SK-N-SH (cell line): ENCODE measurements around the gene SLC2A9. TPM values are rescaled to one million over a fixed set of nuclear protein-coding genes. Genes with fewer than 3 reads are reported as not detected.

ENCODE experiments used
- CTCF ChIA-PET: fragments of 300-600, 350-600 bp; formaldehyde crosslinking; extraction: SDS; loops from one replicate; lab custom pipeline; 2021; lab: Yijun Ruan, JAX
- POLR2A ChIA-PET: fragments of 350-600 bp; sonication (Branson Sonifier 250); formaldehyde crosslinking; extraction: SDS; loops from one replicate; lab custom pipeline; 2020; ENCODE audit warnings: antibody characterized with exemption, inconsistent platforms; lab: Yijun Ruan, JAX
- DNase-seq: peaks from one replicate; pipeline ENCODE4 v3.0.0; 2012
- H2AFZ ChIP-seq: fragments of 200-600 bp; sonication (generic); 2 replicates; pipeline ENCODE4 v1.8.1; 2016; ENCODE audit warnings: antibody characterized with exemption, mild to moderate bottlenecking, low read depth
- H3F3A ChIP-seq: fragments of 200-600 bp; sonication (generic); replicated peaks from 2 replicates; pipeline ENCODE3; 2016; ENCODE audit warnings: antibody characterized with exemption, mild to moderate bottlenecking; ENCODE audit not compliant: insufficient read depth
- H3K27ac ChIP-seq, 2 experiments: fragments of 200-500 bp in 1 of 2; fragments of 200-600 bp in 1 of 2; sonication (Bioruptor generic) in 1 of 2; sonication (generic), shearing (Covaris generic) in 1 of 2; 2 replicates each; pipeline versions ENCODE4 v1.5.1 to v1.6.1; 2014 to 2016; ENCODE audit warnings: low read depth in 2 of 2, inconsistent platforms in 1 of 2, low read length in 1 of 2, mild to moderate bottlenecking in 1 of 2, mixed read lengths in 1 of 2
- H3K27me3 ChIP-seq: fragments of 200-600 bp; sonication (generic), shearing (Covaris generic); 2 replicates; pipeline ENCODE4 v1.6.1; 2016; ENCODE audit warnings: mixed run types; ENCODE audit not compliant: insufficient read depth
- H3K36me3 ChIP-seq, 2 experiments: fragments of 200-500 bp in 1 of 2; fragments of 200-600 bp in 1 of 2; sonication (Bioruptor generic) in 1 of 2; sonication (generic) in 1 of 2; replicated peaks in 1 of 2; 2 replicates each; pipeline versions ENCODE3 to v1.5.1; 2014 to 2016; ENCODE audit warnings: low read length in 1 of 2, mild to moderate bottlenecking in 1 of 2; ENCODE audit not compliant: insufficient read depth in 2 of 2, control insufficient read depth in 1 of 2
- H3K4me1 ChIP-seq, 2 experiments: fragments of 200-500 bp in 1 of 2; fragments of 200-600 bp in 1 of 2; sonication (Bioruptor generic) in 1 of 2; sonication (generic), shearing (Covaris generic) in 1 of 2; 2 replicates each; pipeline versions ENCODE4 v1.5.1 to v1.6.1; 2014 to 2016; ENCODE audit warnings: low read depth in 1 of 2, low read length in 1 of 2, mixed run types in 1 of 2; ENCODE audit not compliant: insufficient read depth in 2 of 2, control insufficient read depth in 1 of 2
- H3K4me2 ChIP-seq: fragments of 200-600 bp; sonication (generic), shearing (Covaris generic); 2 replicates; pipeline ENCODE4 v1.6.1; 2017; ENCODE audit warnings: mixed run types
- H3K4me3 ChIP-seq, 2 experiments: fragments of 200-500 bp in 1 of 2; fragments of 200-600 bp in 1 of 2; sonication (Bioruptor generic) in 1 of 2; sonication (generic), shearing (Covaris generic) in 1 of 2; 2 replicates each; pipeline versions ENCODE4 v1.5.1 to v1.8.1; 2014 to 2016; ENCODE audit warnings: low read depth in 2 of 2, inconsistent platforms in 1 of 2, low read length in 1 of 2, mild to moderate bottlenecking in 1 of 2, mixed read lengths in 1 of 2, moderate library complexity in 1 of 2
- H3K79me2 ChIP-seq: fragments of 200-600 bp; sonication (generic); 2 replicates; pipeline ENCODE4 v1.8.1; 2017; ENCODE audit warnings: mild to moderate bottlenecking; ENCODE audit not compliant: insufficient read depth
- H3K9ac ChIP-seq: fragments of 200-600 bp; sonication (generic); 2 replicates; pipeline ENCODE4 v1.6.1; 2017; ENCODE audit warnings: mixed run types
- H3K9me2 ChIP-seq: fragments of 200-600 bp; sonication (generic); 2 replicates; pipeline ENCODE4 v1.6.1; 2017; ENCODE audit warnings: mixed run types
- H3K9me3 ChIP-seq: fragments of 200-600 bp; sonication (generic); 2 replicates; pipeline ENCODE4 v1.6.1; 2017; ENCODE audit warnings: mixed run types, mild to moderate bottlenecking, moderate library complexity
- H4K20me1 ChIP-seq: fragments of 200-600 bp; sonication (generic); 2 replicates; pipeline ENCODE4 v1.6.1; 2017; ENCODE audit warnings: mild to moderate bottlenecking, mixed run types; ENCODE audit not compliant: insufficient read depth
- CHD2 ChIP-seq: fragments of 150-350 bp; IDR thresholded peaks from 2 replicates; pipeline ENCODE4 v1.6.1; 2018; ENCODE audit warnings: low read length; ENCODE audit not compliant: partially characterized antibody
- FOSL2 ChIP-seq: IDR thresholded peaks from 2 replicates; pipeline ENCODE4 v1.4.0; 2012; ENCODE audit warnings: low read depth, mild to moderate bottlenecking, moderate library complexity, borderline replicate concordance
- GABPA ChIP-seq: IDR thresholded peaks from 2 replicates; pipeline ENCODE4 v1.4.0; 2012; ENCODE audit warnings: low read depth, mild to moderate bottlenecking
- MEF2A ChIP-seq: IDR thresholded peaks from 2 replicates; pipeline ENCODE4 v1.4.0; 2012; ENCODE audit warnings: low read depth, borderline replicate concordance
- POLR2AphosphoS5 ChIP-seq: IDR thresholded peaks from 2 replicates; pipeline ENCODE4 v1.6.1; 2012; ENCODE audit warnings: low read depth, low read length
- RCOR1 ChIP-seq: fragments of 150-350 bp; IDR thresholded peaks from 2 replicates; pipeline ENCODE4 v1.6.1; 2017; ENCODE audit warnings: antibody characterized with exemption, low read length
- RXRA ChIP-seq: IDR thresholded peaks from 2 replicates; pipeline ENCODE4 v1.4.0; 2012; ENCODE audit warnings: low read depth, mild to moderate bottlenecking, borderline replicate concordance
- SIN3A ChIP-seq: IDR thresholded peaks from 2 replicates; pipeline ENCODE4 v1.6.1; 2012; ENCODE audit warnings: low read depth, mild to moderate bottlenecking, low read length, moderate library complexity, borderline replicate concordance
- TAF1 ChIP-seq: IDR thresholded peaks from 2 replicates; pipeline ENCODE4 v1.6.1; 2012; ENCODE audit warnings: low read depth, mild to moderate bottlenecking, low read length, moderate library complexity, borderline replicate concordance
- YY1 ChIP-seq: IDR thresholded peaks from 2 replicates; pipeline ENCODE4 v1.4.0; 2012; ENCODE audit warnings: low read depth, mild to moderate bottlenecking
- WGBS: methylation state at CpG from one replicate; pipeline ENCODE4 v1.1.6; 2017; ENCODE audit warnings: low lambda C conversion rate; 5-methylcytosine and 5-hydroxymethylcytosine counted together
- polyA plus RNA-seq, 3 experiments: library from polyadenylated mRNA; depleted of rRNA; stranded (reverse); fragments of >200 nt; gene quantifications; 2 replicates each; pipeline ENCODE4 v1.2.3, GENCODE V29; 2012
- TF ChIP-seq, protein P1 (sequence below): fragments of 150-350 bp; IDR thresholded peaks from 2 replicates; pipeline ENCODE4 v1.6.1; 2016; ENCODE audit warnings: mild to moderate bottlenecking, low read depth, low read length
- TF ChIP-seq, protein P2 (sequence below): fragments of 200-600 bp; sonication (generic); IDR thresholded peaks from 2 replicates; pipeline ENCODE4 v1.6.1; 2017; ENCODE audit warnings: antibody characterized with exemption, mild to moderate bottlenecking, moderate library complexity
- TF ChIP-seq, protein P3 (sequence below): IDR thresholded peaks from 2 replicates; pipeline ENCODE4 v1.6.1; 2012; ENCODE audit warnings: mild to moderate bottlenecking, low read depth, low read length, moderate library complexity
- TF ChIP-seq, protein P4 (sequence below): IDR thresholded peaks from 2 replicates; pipeline ENCODE4 v1.4.0; 2012; ENCODE audit warnings: low read depth, borderline replicate concordance
- TF ChIP-seq, protein P5 (sequence below): IDR thresholded peaks from 2 replicates; pipeline ENCODE4 v1.4.0; 2012; ENCODE audit warnings: low read depth, borderline replicate concordance

SLC2A9 gene
- polyA plus RNA-seq, 1 of the 3 experiments (the other 2 are of a cell fraction) = not detected

DNA sequence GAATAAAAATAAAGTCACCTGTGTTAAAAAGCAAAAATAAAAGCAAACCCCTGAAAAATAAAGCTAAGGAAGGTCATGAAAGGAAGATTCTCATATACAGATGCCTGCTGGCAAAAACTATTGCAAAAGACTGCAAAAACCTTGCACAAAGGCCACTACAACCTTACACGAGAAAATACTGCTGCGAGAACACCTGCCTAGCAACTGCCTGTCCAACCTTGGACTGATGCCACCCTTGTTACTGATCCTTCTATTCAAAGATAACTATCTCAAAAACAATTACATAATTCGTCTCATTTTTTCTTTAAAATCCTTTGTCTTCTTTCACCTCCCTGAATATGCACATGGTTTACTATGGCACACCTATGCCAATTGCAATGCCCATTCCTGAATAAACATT lies 49.6 kb downstream of the SLC2A9 start (continued):
- TF ChIP-seq RXRA (no peak), MEF2A (no peak)
- TF ChIP-seq, protein P1, sequence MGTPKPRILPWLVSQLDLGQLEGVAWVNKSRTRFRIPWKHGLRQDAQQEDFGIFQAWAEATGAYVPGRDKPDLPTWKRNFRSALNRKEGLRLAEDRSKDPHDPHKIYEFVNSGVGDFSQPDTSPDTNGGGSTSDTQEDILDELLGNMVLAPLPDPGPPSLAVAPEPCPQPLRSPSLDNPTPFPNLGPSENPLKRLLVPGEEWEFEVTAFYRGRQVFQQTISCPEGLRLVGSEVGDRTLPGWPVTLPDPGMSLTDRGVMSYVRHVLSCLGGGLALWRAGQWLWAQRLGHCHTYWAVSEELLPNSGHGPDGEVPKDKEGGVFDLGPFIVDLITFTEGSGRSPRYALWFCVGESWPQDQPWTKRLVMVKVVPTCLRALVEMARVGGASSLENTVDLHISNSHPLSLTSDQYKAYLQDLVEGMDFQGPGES = no peak

DNA sequence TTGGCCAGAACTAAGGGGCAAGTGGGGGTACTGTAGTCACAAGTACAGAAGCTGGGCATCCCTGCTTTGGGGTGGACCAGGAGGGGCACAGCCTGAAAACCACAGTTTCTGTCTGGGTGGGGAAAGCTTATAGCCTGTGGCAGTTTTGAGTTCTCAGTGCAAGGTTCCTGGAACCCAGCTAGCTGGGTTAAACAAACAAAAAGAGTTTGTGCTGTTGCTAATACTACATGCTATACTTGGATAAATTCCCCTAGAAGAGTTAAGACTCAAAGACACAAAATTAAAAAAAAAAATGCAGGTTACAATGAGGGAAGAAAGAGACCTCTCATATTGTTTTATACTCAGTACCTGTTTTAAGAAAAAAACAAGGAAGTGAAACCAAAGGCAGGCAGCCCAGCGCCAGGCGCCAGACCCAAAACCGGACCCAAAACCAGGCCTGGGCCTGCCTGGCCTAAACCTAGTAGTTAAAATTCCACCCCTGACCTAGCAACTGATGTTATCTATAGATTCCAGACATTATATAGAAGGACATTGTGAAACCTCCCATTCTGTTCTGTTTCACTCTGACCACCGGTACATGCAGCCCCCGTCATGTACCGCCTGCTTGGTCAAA lies 50.8 kb downstream of the SLC2A9 start:
- 77% methylated on average over 6 of the region's 6 CpGs for WGBS
- Histone ChIP-seq H2AFZ (no peak overlapping the region), H3K9me3 (peaks cover 8% of the 10 kb centered on the region; the same call in 1 of the 2 replicates), H3K27me3 (no peaks in the 10 kb centered on the region), H4K20me1 (no peaks in the 10 kb centered on the region), H3K4me3 (no peak overlapping the region), H3K27ac (no peak overlapping the region), H3K4me2 (no peak overlapping the region), H3K36me3 (no peaks in the 10 kb centered on the region), H3K9ac (no peak overlapping the region), H3K9me2 (peaks cover 4% of the 10 kb centered on the region; the same call in 1 of the 2 replicates), H3K79me2 (no peaks in the 10 kb centered on the region), H3K4me1 (no peaks in the 10 kb centered on the region), H3F3A (no peaks in the 10 kb centered on the region)
- no peak for DNase-seq
- ChIA-PET CTCF (interaction anchor here (0.9 to 1.2 kb wide), 2 partner anchors 45 to 94 kb away, joined by 3 to 4 read pairs; no protein-coding TSS in a partner anchor), POLR2A (no interaction called here)
- TF ChIP-seq POLR2AphosphoS5 = no peak
- TF ChIP-seq FOSL2 = no peak
- TF ChIP-seq RCOR1 = no peak
- TF ChIP-seq, protein P2, sequence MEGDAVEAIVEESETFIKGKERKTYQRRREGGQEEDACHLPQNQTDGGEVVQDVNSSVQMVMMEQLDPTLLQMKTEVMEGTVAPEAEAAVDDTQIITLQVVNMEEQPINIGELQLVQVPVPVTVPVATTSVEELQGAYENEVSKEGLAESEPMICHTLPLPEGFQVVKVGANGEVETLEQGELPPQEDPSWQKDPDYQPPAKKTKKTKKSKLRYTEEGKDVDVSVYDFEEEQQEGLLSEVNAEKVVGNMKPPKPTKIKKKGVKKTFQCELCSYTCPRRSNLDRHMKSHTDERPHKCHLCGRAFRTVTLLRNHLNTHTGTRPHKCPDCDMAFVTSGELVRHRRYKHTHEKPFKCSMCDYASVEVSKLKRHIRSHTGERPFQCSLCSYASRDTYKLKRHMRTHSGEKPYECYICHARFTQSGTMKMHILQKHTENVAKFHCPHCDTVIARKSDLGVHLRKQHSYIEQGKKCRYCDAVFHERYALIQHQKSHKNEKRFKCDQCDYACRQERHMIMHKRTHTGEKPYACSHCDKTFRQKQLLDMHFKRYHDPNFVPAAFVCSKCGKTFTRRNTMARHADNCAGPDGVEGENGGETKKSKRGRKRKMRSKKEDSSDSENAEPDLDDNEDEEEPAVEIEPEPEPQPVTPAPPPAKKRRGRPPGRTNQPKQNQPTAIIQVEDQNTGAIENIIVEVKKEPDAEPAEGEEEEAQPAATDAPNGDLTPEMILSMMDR = no peak
- TF ChIP-seq SIN3A = no peak
- TF ChIP-seq GABPA = no peak
- no peak for TF ChIP-seq YY1
- TF ChIP-seq MEF2A = no peak
- TF ChIP-seq, protein P3, sequence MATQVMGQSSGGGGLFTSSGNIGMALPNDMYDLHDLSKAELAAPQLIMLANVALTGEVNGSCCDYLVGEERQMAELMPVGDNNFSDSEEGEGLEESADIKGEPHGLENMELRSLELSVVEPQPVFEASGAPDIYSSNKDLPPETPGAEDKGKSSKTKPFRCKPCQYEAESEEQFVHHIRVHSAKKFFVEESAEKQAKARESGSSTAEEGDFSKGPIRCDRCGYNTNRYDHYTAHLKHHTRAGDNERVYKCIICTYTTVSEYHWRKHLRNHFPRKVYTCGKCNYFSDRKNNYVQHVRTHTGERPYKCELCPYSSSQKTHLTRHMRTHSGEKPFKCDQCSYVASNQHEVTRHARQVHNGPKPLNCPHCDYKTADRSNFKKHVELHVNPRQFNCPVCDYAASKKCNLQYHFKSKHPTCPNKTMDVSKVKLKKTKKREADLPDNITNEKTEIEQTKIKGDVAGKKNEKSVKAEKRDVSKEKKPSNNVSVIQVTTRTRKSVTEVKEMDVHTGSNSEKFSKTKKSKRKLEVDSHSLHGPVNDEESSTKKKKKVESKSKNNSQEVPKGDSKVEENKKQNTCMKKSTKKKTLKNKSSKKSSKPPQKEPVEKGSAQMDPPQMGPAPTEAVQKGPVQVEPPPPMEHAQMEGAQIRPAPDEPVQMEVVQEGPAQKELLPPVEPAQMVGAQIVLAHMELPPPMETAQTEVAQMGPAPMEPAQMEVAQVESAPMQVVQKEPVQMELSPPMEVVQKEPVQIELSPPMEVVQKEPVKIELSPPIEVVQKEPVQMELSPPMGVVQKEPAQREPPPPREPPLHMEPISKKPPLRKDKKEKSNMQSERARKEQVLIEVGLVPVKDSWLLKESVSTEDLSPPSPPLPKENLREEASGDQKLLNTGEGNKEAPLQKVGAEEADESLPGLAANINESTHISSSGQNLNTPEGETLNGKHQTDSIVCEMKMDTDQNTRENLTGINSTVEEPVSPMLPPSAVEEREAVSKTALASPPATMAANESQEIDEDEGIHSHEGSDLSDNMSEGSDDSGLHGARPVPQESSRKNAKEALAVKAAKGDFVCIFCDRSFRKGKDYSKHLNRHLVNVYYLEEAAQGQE = no peak
- no peak for TF ChIP-seq TAF1
- TF ChIP-seq, protein P4, sequence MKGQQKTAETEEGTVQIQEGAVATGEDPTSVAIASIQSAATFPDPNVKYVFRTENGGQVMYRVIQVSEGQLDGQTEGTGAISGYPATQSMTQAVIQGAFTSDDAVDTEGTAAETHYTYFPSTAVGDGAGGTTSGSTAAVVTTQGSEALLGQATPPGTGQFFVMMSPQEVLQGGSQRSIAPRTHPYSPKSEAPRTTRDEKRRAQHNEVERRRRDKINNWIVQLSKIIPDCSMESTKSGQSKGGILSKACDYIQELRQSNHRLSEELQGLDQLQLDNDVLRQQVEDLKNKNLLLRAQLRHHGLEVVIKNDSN = no peak
- no peak for TF ChIP-seq CHD2
- TF ChIP-seq, protein P5, sequence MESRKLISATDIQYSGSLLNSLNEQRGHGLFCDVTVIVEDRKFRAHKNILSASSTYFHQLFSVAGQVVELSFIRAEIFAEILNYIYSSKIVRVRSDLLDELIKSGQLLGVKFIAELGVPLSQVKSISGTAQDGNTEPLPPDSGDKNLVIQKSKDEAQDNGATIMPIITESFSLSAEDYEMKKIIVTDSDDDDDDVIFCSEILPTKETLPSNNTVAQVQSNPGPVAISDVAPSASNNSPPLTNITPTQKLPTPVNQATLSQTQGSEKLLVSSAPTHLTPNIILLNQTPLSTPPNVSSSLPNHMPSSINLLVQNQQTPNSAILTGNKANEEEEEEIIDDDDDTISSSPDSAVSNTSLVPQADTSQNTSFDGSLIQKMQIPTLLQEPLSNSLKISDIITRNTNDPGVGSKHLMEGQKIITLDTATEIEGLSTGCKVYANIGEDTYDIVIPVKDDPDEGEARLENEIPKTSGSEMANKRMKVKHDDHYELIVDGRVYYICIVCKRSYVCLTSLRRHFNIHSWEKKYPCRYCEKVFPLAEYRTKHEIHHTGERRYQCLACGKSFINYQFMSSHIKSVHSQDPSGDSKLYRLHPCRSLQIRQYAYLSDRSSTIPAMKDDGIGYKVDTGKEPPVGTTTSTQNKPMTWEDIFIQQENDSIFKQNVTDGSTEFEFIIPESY = no peak
